VCaP (cell line): ENCODE data around the gene NUP214.
A peak's percentile ranks its signal among the peaks of the same experiment; 100 is the strongest.

ENCODE experiments used
- H3K27ac ChIP-seq: fragments of 450-650 bp; 2 replicates; pipeline ENCODE4 v1.5.1; 2017
- TF ChIP-seq, protein P1 (sequence below): fragments of 450-650 bp; conservative IDR thresholded peaks from 2 replicates; pipeline ENCODE4 v1.5.1; 2017; ENCODE audit warnings: mild to moderate bottlenecking, moderate library complexity

NUP214 gene

DNA sequence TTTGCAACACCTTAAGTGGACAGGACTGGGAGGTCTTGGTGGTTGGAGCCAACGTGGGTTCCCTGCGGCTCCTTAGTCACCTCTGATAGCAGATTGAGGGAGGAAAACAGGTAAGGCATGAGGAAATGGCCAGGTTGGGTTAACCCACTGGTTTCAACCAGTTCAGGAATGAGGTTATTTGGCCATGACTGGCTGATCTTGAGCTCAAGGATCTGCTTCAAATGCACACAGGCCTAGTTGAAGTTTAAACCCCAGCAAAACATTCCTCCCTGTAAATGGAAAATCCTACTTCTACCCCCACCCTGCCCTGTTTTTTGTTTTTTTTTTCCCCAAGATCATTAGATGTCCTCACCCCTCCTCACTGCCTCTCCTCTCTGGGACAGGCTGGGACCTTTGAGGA, 3.2 kb upstream of the NUP214 start:
- H3K27ac ChIP-seq = no peak overlapping the region
- TF ChIP-seq, protein P1, sequence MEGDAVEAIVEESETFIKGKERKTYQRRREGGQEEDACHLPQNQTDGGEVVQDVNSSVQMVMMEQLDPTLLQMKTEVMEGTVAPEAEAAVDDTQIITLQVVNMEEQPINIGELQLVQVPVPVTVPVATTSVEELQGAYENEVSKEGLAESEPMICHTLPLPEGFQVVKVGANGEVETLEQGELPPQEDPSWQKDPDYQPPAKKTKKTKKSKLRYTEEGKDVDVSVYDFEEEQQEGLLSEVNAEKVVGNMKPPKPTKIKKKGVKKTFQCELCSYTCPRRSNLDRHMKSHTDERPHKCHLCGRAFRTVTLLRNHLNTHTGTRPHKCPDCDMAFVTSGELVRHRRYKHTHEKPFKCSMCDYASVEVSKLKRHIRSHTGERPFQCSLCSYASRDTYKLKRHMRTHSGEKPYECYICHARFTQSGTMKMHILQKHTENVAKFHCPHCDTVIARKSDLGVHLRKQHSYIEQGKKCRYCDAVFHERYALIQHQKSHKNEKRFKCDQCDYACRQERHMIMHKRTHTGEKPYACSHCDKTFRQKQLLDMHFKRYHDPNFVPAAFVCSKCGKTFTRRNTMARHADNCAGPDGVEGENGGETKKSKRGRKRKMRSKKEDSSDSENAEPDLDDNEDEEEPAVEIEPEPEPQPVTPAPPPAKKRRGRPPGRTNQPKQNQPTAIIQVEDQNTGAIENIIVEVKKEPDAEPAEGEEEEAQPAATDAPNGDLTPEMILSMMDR = no peak

- TF ChIP-seq, protein P1 = no peak
- peak overlapping the region; percentile 88 for H3K27ac ChIP-seq
Observed at GRCh38 chr9:131125038-131125287, 423 bp upstream of the NUP214 start.

DNA sequence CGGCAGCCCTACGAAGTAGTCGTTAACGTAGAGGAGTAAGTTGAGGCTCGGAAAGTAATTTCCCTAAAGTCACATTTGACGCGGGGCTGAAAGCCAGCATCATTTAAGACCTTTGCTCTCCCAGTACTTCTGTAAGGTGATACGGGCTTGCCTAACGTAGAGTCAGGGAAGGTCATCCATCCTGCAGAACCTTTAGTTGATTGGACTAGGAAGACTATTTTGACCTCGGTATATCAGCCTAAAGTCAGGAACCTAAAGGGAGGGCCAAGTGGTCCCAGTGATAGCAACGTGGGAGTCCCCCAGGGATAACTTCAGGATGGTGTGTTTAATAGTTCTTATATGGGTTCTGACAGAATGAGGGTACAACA, 657 bp downstream of the NUP214 start:
- peak overlapping the region; percentile 88 for H3K27ac ChIP-seq
- TF ChIP-seq, protein P1 = no peak

- no peak overlapping the region for H3K27ac ChIP-seq
Observed at GRCh38 chr9:131129183-131129582, 3.8 kb downstream of the NUP214 start.

DNA sequence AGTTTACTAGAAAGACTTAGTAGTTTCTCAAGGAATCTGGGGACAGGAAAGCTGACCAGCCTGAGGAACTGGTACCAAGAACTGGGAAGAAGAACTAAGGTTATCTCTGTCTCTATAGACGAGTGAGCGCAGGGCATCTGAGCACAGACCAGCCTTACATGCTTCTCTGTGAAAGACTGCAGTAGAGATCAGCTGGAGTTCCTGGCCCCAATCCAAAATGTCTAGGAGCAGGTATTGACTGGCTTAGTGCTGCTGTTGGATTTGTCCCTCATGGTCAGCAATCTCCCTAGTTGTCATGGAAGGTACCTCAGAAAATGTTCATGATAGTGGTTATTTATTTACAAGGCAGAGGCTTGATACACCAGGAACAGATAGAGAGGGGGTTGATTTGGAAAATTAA, 13.3 kb downstream of the NUP214 start:
- no peak overlapping the region for H3K27ac ChIP-seq

More at GRCh38 chr9:131129183-131129582, 3.8 kb downstream of the NUP214 start:
- TF ChIP-seq, protein P1 = no peak

DNA sequence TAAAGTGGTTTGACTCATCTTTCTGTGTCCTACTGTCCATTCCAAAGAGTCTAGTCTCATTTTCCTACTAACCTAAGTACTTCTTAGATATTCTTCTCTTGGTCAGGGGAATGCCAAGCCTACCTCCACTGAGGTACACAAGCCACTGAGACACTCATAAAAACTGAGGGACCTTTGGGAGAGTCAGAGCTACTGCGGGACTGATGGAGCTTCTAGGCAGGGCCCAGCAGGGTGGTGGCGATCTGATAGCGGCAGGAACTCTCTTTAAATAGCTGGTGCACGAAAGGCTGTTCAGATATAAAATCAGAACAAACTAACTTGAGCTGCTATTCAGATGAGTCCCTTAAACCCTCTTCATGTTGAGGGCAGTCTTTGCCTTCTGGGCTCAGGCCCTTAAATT, 14.7 kb downstream of the NUP214 start:
- H3K27ac ChIP-seq = no peak overlapping the region
- TF ChIP-seq, protein P1 = no peak

More for the DNA sequence above, 13.3 kb downstream of the NUP214 start:
- TF ChIP-seq, protein P1 = no peak

DNA sequence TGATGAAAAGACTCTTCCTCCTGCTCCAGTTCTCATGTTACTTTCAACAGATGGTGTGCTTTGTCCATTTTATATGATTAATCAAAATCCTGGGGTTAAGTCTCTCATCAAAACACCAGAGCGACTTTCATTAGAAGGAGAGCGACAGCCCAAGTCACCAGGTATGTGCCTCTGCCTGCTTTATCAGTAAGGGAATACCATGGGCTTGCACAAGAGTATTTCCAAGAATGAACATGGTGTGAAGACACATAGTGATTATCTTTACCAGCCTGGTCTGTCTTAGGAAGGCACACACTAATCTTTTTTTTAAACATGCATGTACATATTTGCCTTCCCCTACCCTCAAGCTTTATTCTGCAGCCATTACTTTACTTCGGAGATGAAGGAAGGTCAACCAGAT, 15.2 kb downstream of the NUP214 start:
- TF ChIP-seq, protein P1 = no peak
- H3K27ac ChIP-seq = no peak overlapping the region

DNA sequence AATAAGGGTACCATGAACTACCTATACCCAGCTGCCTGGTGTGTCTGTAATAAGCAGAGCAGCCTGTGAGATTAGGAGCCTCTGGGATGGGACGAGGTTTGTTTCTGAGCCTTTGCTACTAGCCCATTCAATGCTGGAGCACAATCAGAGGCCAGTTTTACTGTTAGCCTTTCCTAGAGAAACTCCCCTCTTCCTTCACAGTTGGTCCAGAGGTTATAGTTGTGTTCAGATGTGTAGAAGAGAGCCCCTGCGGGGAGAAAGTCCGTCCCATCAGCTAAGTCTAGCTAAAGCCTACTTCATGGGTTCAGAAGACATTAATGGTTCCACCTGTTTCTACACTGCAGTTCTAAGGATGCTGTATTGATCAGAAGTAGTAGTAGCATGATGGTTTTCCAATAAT, 16.8 kb downstream of the NUP214 start:
- TF ChIP-seq, protein P1 = no peak
- H3K27ac ChIP-seq = no peak overlapping the region
